ENCODE results near the gene GIMD1. TPM values are rescaled to one million over a fixed set of nuclear protein-coding genes. Genes with fewer than 3 reads are reported as not detected.

The GIMD1 gene
- total and polyA plus RNA-seq, 4 donors: not detected

DNA sequence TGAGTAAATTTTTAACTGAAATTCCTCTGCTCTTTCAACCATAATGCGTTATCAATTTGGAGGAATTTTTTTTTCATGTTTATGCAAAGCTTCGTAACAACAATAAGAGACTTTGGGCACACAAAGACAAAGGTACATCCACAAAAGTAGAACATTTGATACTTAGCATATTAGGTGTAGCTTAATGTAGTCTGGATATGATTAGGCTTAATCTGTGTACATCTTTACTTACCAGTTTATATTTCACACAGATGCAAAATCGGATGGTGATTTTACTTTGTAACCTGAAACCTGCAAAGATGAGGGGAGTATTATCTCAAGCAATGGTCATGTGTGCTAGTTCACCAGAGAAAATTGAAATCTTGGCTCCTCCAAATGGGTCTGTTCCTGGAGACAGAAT, 32.0 kb downstream of the GIMD1 start:
- WGBS: 97% methylated on average over 3 of the region's 3 CpGs
- peaks cover 12 to 33% (median 24%) of the 10 kb centered on the region in 4 donors for H3K36me3 ChIP-seq (ENCODE audit: control insufficient read depth in 4 of 4, insufficient read depth in 3 of 4, low read depth in 1 of 4, low read length in 3 of 4)
- DNase-seq (ENCODE audit: low spot score): no peak
- no peak overlapping the region for H3K4me3 ChIP-seq (ENCODE audit: low read depth in 1 of 3, low read length in 3 of 3)
- H3K4me1 ChIP-seq (ENCODE audit: control insufficient read depth in 4 of 4, insufficient read depth in 4 of 4, low read length in 3 of 4): peaks cover 2 to 10% (median 9%) of the 10 kb centered on the region in 4 donors
- H3K9ac ChIP-seq (ENCODE audit: low read depth in 1 of 2, low read length in 2 of 2): no peak overlapping the region
- H3K27ac ChIP-seq (ENCODE audit: low read depth in 1 of 2, low read length in 2 of 2): no peak overlapping the region
- TF ChIP-seq FOXA2 (IDR thresholded peaks at IDR 0.05): no peak
- TF ChIP-seq GABPA (IDR thresholded peaks at IDR 0.05 in 1 of 2, conservative IDR thresholded peaks at IDR 0.05 in 1 of 2): no peak
- no peak for TF ChIP-seq ZBTB33 (IDR thresholded peaks at IDR 0.05)
- TF ChIP-seq RXRA (IDR thresholded peaks at IDR 0.05): no peak
- TF ChIP-seq, protein P1, sequence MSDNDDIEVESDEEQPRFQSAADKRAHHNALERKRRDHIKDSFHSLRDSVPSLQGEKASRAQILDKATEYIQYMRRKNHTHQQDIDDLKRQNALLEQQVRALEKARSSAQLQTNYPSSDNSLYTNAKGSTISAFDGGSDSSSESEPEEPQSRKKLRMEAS (IDR thresholded peaks at IDR 0.05): no peak
- TF ChIP-seq, protein P2, sequence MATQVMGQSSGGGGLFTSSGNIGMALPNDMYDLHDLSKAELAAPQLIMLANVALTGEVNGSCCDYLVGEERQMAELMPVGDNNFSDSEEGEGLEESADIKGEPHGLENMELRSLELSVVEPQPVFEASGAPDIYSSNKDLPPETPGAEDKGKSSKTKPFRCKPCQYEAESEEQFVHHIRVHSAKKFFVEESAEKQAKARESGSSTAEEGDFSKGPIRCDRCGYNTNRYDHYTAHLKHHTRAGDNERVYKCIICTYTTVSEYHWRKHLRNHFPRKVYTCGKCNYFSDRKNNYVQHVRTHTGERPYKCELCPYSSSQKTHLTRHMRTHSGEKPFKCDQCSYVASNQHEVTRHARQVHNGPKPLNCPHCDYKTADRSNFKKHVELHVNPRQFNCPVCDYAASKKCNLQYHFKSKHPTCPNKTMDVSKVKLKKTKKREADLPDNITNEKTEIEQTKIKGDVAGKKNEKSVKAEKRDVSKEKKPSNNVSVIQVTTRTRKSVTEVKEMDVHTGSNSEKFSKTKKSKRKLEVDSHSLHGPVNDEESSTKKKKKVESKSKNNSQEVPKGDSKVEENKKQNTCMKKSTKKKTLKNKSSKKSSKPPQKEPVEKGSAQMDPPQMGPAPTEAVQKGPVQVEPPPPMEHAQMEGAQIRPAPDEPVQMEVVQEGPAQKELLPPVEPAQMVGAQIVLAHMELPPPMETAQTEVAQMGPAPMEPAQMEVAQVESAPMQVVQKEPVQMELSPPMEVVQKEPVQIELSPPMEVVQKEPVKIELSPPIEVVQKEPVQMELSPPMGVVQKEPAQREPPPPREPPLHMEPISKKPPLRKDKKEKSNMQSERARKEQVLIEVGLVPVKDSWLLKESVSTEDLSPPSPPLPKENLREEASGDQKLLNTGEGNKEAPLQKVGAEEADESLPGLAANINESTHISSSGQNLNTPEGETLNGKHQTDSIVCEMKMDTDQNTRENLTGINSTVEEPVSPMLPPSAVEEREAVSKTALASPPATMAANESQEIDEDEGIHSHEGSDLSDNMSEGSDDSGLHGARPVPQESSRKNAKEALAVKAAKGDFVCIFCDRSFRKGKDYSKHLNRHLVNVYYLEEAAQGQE (IDR thresholded peaks at IDR 0.05): no peak
- no peaks in the 10 kb centered on the region for H3K9me3 ChIP-seq (ENCODE audit: control insufficient read depth in 4 of 4, low read length in 3 of 4)
- no peaks in the 10 kb centered on the region for H3K27me3 ChIP-seq (ENCODE audit: control insufficient read depth in 4 of 4, insufficient read depth in 4 of 4, low read length in 3 of 4)

DNA sequence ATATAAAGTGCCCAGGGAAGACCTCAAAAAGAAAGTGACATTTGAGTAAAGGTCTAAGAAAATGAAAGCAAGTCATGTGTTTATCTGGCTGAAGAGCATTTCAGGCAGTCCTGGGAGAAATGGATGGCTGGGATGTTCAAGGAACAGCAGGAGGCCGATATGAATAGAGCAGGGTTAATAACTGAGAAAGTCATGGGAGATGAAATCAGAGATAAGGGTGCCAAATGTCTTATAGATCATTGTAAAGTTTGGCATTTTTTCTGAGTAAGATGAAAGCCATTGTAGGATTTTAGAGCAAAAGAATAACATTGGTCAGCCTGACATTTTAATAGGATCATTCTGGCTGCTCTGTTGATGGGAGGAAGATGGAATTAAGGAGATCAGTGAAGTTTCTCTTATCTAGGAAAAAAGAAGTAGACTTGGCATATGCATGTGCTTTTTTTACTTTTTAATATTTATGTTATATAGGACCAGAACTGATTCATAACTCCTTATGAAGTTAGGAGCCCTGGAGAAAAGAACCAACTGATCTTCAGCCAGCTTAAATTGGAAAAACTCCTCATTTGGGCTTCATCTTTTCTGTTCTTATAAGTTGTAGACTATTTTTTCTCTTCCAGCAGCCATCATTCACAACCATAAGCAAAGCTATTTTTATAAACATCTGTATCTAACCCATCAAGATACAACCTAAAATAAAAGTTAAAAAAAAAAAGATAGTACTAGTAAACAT, 33.7 kb downstream of the GIMD1 start:
- H3K9ac ChIP-seq (ENCODE audit: low read depth in 1 of 2, low read length in 2 of 2): no peak overlapping the region
- no peaks in the 10 kb centered on the region for H3K9me3 ChIP-seq (ENCODE audit: control insufficient read depth in 4 of 4, low read length in 3 of 4)
- H3K4me1 ChIP-seq (ENCODE audit: control insufficient read depth in 4 of 4, insufficient read depth in 4 of 4, low read length in 3 of 4): peaks cover 2 to 10% (median 9%) of the 10 kb centered on the region in 4 donors
- H3K36me3 ChIP-seq (ENCODE audit: control insufficient read depth in 4 of 4, insufficient read depth in 3 of 4, low read depth in 1 of 4, low read length in 3 of 4): peaks cover 13 to 32% (median 27%) of the 10 kb centered on the region in 4 donors
- TF ChIP-seq, protein P2 (IDR thresholded peaks at IDR 0.05): no peak
- TF ChIP-seq NR2F2 (IDR thresholded peaks at IDR 0.05): no peak
- no peak for TF ChIP-seq FOXA2 (IDR thresholded peaks at IDR 0.05)
- TF ChIP-seq RAD21 (IDR thresholded peaks at IDR 0.05): no peak
- no peak for TF ChIP-seq ATF3 (IDR thresholded peaks at IDR 0.05)
- TF ChIP-seq YY1 (IDR thresholded peaks at IDR 0.05): no peak
- TF ChIP-seq TAF1 (conservative IDR thresholded peaks at IDR 0.05): no peak
- TF ChIP-seq HNF4G (IDR thresholded peaks at IDR 0.05): no peak
- TF ChIP-seq FOXA1 (IDR thresholded peaks at IDR 0.05): no peak
- TF ChIP-seq, protein P1 (IDR thresholded peaks at IDR 0.05): no peak
- TF ChIP-seq ZBTB33 (IDR thresholded peaks at IDR 0.05): no peak
- H3K27me3 ChIP-seq (ENCODE audit: control insufficient read depth in 4 of 4, insufficient read depth in 4 of 4, low read length in 3 of 4): no peaks in the 10 kb centered on the region
- H3K27ac ChIP-seq (ENCODE audit: low read depth in 1 of 2, low read length in 2 of 2): no peak overlapping the region
- 94% methylated on average over 1 of the region's 1 CpG for WGBS
- DNase-seq (ENCODE audit: low spot score): no peak
- H3K4me3 ChIP-seq (ENCODE audit: low read depth in 1 of 3, low read length in 3 of 3): no peak overlapping the region
